ENCODE data around the gene DOK6.

DOK6 gene

GRCh38 chr18:69435000-69435399 lies 34.3 kb downstream of the DOK6 start:
- DNase-seq (ENCODE audit: low spot score), result no peak

- no peak for DNase-seq (ENCODE audit: low spot score)
Measured at GRCh38 chr18:69444221-69444620, 43.5 kb downstream of the DOK6 start.

GRCh38 chr18:69447886-69448285 lies 47.2 kb downstream of the DOK6 start:
- DNase-seq (ENCODE audit: low spot score), result no peak

- DNase-seq (ENCODE audit: low spot score), result no peak
Measured at GRCh38 chr18:69455125-69455524, 54.4 kb downstream of the DOK6 start.

- DNase-seq (ENCODE audit: low spot score), result no peak
Measured at GRCh38 chr18:69469444-69469919, 68.8 kb downstream of the DOK6 start.

- DNase-seq (ENCODE audit: low spot score), result no peak
Measured at GRCh38 chr18:69480460-69480859, 79.8 kb downstream of the DOK6 start.

- DNase-seq (ENCODE audit: low spot score), result no peak
Measured at GRCh38 chr18:69483574-69483973, 82.9 kb downstream of the DOK6 start.

- DNase-seq (ENCODE audit: low spot score), result no peak
Measured at GRCh38 chr18:69484699-69485396, 84.2 kb downstream of the DOK6 start.

- no peak for DNase-seq (ENCODE audit: low spot score)
Measured at GRCh38 chr18:69487488-69488394, 87.1 kb downstream of the DOK6 start.

- no peak for DNase-seq (ENCODE audit: low spot score)
Measured at GRCh38 chr18:69490072-69490471, 89.4 kb downstream of the DOK6 start.

GRCh38 chr18:69490813-69491212 lies 90.1 kb downstream of the DOK6 start:
- no peak for DNase-seq (ENCODE audit: low spot score)

GRCh38 chr18:69491576-69491975 lies 90.9 kb downstream of the DOK6 start:
- no peak for DNase-seq (ENCODE audit: low spot score)

- DNase-seq (ENCODE audit: low spot score), result no peak
Measured at GRCh38 chr18:69492861-69493260, 92.2 kb downstream of the DOK6 start.

GRCh38 chr18:69494841-69495240 lies 94.2 kb downstream of the DOK6 start:
- no peak for DNase-seq (ENCODE audit: low spot score)

GRCh38 chr18:69495338-69495737 lies 94.7 kb downstream of the DOK6 start:
- no peak for DNase-seq (ENCODE audit: low spot score)

GRCh38 chr18:69495841-69496533 lies 95.3 kb downstream of the DOK6 start:
- no peak for DNase-seq (ENCODE audit: low spot score)

- DNase-seq (ENCODE audit: low spot score), result no peak
Measured at GRCh38 chr18:69518989-69519388, 118.3 kb downstream of the DOK6 start.

GRCh38 chr18:69523582-69523981 lies 122.9 kb downstream of the DOK6 start:
- no peak for DNase-seq (ENCODE audit: low spot score)

GRCh38 chr18:69528435-69528834 lies 127.7 kb downstream of the DOK6 start:
- DNase-seq (ENCODE audit: low spot score), result no peak

- no peak for DNase-seq (ENCODE audit: low spot score)
Measured at GRCh38 chr18:69529151-69529550, 128.5 kb downstream of the DOK6 start.

- no peak for DNase-seq (ENCODE audit: low spot score)
Measured at GRCh38 chr18:69531973-69532372, 131.3 kb downstream of the DOK6 start.

- DNase-seq (ENCODE audit: low spot score), result no peak
Measured at GRCh38 chr18:69537183-69537582, 136.5 kb downstream of the DOK6 start.

GRCh38 chr18:69538849-69539248 lies 138.2 kb downstream of the DOK6 start:
- DNase-seq (ENCODE audit: low spot score), result no peak

Measured in putamen (tissue), 1 donor.